Measurements from ENCODE around the gene SRMS.

DNA sequence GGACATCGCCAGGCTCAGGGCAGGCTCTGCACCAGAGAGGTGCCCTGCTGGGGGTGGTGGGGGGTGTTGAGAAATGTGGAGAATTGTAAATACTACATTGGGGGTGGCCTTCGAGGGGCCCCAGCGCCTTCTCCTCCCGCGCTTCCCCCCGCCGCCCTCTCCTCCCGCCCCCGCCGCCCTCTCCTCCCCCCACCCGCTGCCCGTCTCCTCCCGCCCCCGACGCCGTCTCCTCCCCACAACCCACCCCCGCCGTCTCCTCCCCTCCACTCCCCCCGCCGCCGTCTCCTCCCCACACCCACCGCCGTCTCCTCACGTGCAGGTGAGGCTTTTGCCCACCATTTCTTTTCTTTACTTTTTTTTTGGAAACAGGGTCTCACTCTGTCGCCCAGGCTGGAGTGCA, 1.5 kb upstream of the SRMS start:
- TF ChIP-seq, protein P1, sequence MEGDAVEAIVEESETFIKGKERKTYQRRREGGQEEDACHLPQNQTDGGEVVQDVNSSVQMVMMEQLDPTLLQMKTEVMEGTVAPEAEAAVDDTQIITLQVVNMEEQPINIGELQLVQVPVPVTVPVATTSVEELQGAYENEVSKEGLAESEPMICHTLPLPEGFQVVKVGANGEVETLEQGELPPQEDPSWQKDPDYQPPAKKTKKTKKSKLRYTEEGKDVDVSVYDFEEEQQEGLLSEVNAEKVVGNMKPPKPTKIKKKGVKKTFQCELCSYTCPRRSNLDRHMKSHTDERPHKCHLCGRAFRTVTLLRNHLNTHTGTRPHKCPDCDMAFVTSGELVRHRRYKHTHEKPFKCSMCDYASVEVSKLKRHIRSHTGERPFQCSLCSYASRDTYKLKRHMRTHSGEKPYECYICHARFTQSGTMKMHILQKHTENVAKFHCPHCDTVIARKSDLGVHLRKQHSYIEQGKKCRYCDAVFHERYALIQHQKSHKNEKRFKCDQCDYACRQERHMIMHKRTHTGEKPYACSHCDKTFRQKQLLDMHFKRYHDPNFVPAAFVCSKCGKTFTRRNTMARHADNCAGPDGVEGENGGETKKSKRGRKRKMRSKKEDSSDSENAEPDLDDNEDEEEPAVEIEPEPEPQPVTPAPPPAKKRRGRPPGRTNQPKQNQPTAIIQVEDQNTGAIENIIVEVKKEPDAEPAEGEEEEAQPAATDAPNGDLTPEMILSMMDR (conservative IDR thresholded peaks at IDR 0.05; ENCODE audit: low read length): no peak
- no peak for TF ChIP-seq EZH2phosphoT487 (IDR thresholded peaks at IDR 0.05; ENCODE audit: borderline replicate concordance)

Data from Loucy (cell line).